ENCODE measurements around the gene BARX2.

DNA sequence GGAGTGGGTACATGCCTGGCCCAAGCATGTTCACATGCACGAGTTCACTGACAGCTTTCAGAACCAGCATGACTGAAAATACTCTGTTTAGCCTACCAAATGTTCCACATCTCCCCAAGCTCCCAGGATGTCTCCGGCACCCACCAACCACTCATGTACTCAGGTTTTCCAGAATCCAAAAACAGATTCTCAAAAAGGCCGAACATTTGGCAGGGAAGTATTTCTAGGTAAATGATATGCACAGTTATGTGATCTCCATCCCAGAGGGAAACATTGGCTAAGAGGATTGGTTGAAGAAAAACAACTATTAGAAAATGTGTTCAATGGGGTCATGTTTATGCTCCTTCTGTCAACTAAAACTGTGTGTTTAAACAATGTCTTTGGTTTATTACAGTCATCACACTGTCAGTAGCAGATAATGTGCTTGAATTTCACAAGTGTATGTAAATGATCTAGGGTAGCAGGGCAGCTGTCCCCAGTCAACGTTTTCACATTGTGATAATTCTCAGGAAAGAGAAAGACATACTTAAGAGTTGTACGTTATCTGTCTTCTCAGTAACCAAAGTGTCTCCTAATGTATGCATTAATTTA, 52.3 kb downstream of the BARX2 start:
- TF ChIP-seq, protein P1, sequence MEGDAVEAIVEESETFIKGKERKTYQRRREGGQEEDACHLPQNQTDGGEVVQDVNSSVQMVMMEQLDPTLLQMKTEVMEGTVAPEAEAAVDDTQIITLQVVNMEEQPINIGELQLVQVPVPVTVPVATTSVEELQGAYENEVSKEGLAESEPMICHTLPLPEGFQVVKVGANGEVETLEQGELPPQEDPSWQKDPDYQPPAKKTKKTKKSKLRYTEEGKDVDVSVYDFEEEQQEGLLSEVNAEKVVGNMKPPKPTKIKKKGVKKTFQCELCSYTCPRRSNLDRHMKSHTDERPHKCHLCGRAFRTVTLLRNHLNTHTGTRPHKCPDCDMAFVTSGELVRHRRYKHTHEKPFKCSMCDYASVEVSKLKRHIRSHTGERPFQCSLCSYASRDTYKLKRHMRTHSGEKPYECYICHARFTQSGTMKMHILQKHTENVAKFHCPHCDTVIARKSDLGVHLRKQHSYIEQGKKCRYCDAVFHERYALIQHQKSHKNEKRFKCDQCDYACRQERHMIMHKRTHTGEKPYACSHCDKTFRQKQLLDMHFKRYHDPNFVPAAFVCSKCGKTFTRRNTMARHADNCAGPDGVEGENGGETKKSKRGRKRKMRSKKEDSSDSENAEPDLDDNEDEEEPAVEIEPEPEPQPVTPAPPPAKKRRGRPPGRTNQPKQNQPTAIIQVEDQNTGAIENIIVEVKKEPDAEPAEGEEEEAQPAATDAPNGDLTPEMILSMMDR (IDR thresholded peaks at IDR 0.05; ENCODE audit: insufficient read depth, low read length, poor library complexity, severe bottlenecking), result no peak
- no peak for TF ChIP-seq EZH2phosphoT487 (conservative IDR thresholded peaks at IDR 0.05; ENCODE audit: low read length)

All from SU-DHL-6 (cell line).